ENCODE results near the gene CIRBP. TPM values are rescaled to one million over a fixed set of nuclear protein-coding genes. Genes with fewer than 3 reads are reported as not detected.

The CIRBP gene
- total RNA-seq, 1 donor from 2014 or later, result 256 TPM

Other genes with a start within 250 kb of the CIRBP start
- gene TMEM259, start 248.2 kb upstream of the CIRBP start, total RNA-seq, result 162 and 170 TPM in 2 replicates
- not detected in 2 replicates for gene RNU6-2, start 247.8 kb upstream of the CIRBP start, total RNA-seq
- 112 and 114 TPM in 2 replicates for gene CNN2, start 242.7 kb upstream of the CIRBP start, total RNA-seq
- gene ABCA7, start 229.2 kb upstream of the CIRBP start, total RNA-seq, result 15.8 and 18.3 TPM in 2 replicates
- 201 and 202 TPM in 2 replicates for gene ARHGAP45, start 202.2 kb upstream of the CIRBP start, total RNA-seq
- gene POLR2E, start 174.0 kb upstream of the CIRBP start, total RNA-seq, result 265 and 282 TPM in 2 replicates
- gene GPX4, start 165.3 kb upstream of the CIRBP start, total RNA-seq, result 236 and 241 TPM in 2 replicates
- gene SBNO2, start 95.1 kb upstream of the CIRBP start, total RNA-seq, result 95.5 and 96.9 TPM in 2 replicates
- 69.6 and 71.3 TPM in 2 replicates for gene STK11, start 63.6 kb upstream of the CIRBP start, total RNA-seq
- 1.5 and 1.8 TPM in 2 replicates for gene CBARP, start 31.3 kb upstream of the CIRBP start, total RNA-seq
- gene ATP5F1D, start 27.6 kb upstream of the CIRBP start, total RNA-seq, result 234 and 239 TPM in 2 replicates
- gene MIDN, start 20.7 kb upstream of the CIRBP start, total RNA-seq, result 87.6 and 91.6 TPM in 2 replicates
- gene FAM174C, start 6.2 kb downstream of the CIRBP start, total RNA-seq, result 119 and 128 TPM in 2 replicates
- not detected in 2 replicates for gene EFNA2, start 16.5 kb downstream of the CIRBP start, total RNA-seq
- gene NDUFS7, start 114.6 kb downstream of the CIRBP start, total RNA-seq, result 97.9 and 98.8 TPM in 2 replicates
- 21.7 and 22.3 TPM in 2 replicates for gene GAMT, start 132.2 kb downstream of the CIRBP start, total RNA-seq
- 301 and 304 TPM in 2 replicates for gene DAZAP1, start 138.3 kb downstream of the CIRBP start, total RNA-seq
- 1,387 and 1,455 TPM in 2 replicates for gene RPS15, start 169.1 kb downstream of the CIRBP start, total RNA-seq
- 0.16 and 0.17 TPM in 2 replicates for gene APC2, start 180.8 kb downstream of the CIRBP start, total RNA-seq
- gene C19orf25, start 209.9 kb downstream of the CIRBP start, total RNA-seq, result 37.1 and 38.5 TPM in 2 replicates
- 0.26 and 1.5 TPM in 2 replicates for gene PCSK4, start 221.0 kb downstream of the CIRBP start, total RNA-seq
- 1.4 TPM in 2 replicates for gene REEP6, start 221.8 kb downstream of the CIRBP start, total RNA-seq
- gene ADAMTSL5, start 243.7 kb downstream of the CIRBP start, total RNA-seq, result 3.6 and 7.0 TPM in 2 replicates

All from activated T-helper 1 cell treated with anti-CD3 and anti-CD28 coated beads, Interleukin-12 subunit alpha, Interleukin-12 subunit beta, Interleukin-2, Interleukin-4 antibody, amounts not matched to agents 30 ng/mL and 10 ng/mL and 1 ng/mL, durations not matched to agents 14 hours and 24 hours and 36 hours (primary cell).